OCI-LY1 (cell line): ENCODE measurements around the gene CLSTN2.

ENCODE experiments used
- H2AFZ ChIP-seq: fragments of 200-600 bp; sonication (generic), shearing (Covaris generic); 2 replicates; pipeline ENCODE4 v1.6.0; 2014; ENCODE audit warnings: antibody characterized with exemption, mild to moderate bottlenecking, low read length
- H3F3A ChIP-seq: fragments of 200-600 bp; sonication (generic), shearing (Covaris generic); 2 replicates; pipeline ENCODE4 v1.6.0; 2014; ENCODE audit warnings: mild to moderate bottlenecking, antibody characterized with exemption, low read length, moderate library complexity; ENCODE audit not compliant: insufficient read depth
- H3K27ac ChIP-seq: fragments of 200-600 bp; sonication (generic); 2 replicates; pipeline ENCODE4 v1.5.1; 2014; ENCODE audit warnings: low read length, mixed run types, mild to moderate bottlenecking, low read depth; ENCODE audit not compliant: poor library complexity, severe bottlenecking
- H3K27me3 ChIP-seq: fragments of 200-600 bp; sonication (generic); 2 replicates; pipeline ENCODE4 v1.6.0; 2014; ENCODE audit warnings: antibody characterized with exemption, mild to moderate bottlenecking, low read length, moderate library complexity; ENCODE audit not compliant: insufficient read depth
- H3K36me3 ChIP-seq: fragments of 200-600 bp; sonication (generic); 2 replicates; pipeline ENCODE4 v1.6.1; 2014; ENCODE audit warnings: mild to moderate bottlenecking, antibody characterized with exemption, low read length, moderate library complexity, mixed read lengths; ENCODE audit not compliant: insufficient read depth
- H3K4me1 ChIP-seq: fragments of 200-600 bp; sonication (generic); 2 replicates; pipeline ENCODE4 v1.5.1; 2014; ENCODE audit warnings: mild to moderate bottlenecking, low read length, moderate library complexity; ENCODE audit not compliant: insufficient read depth, severe bottlenecking
- H3K4me2 ChIP-seq: fragments of 200-600 bp; sonication (generic), shearing (Covaris generic); 2 replicates; pipeline ENCODE4 v1.6.1; 2014; ENCODE audit warnings: low read length
- H3K4me3 ChIP-seq: fragments of 200-600 bp; sonication (generic); 2 replicates; pipeline ENCODE4 v1.5.1; 2014; ENCODE audit warnings: low read length, low read depth, mild to moderate bottlenecking, mixed read lengths; ENCODE audit not compliant: poor library complexity, severe bottlenecking
- H3K79me2 ChIP-seq: fragments of 200-600 bp; shearing (Covaris generic); 2 replicates; pipeline ENCODE4 v1.6.1; 2016; ENCODE audit warnings: mixed run types, low read length, mixed read lengths; ENCODE audit not compliant: insufficient read depth
- H3K9ac ChIP-seq: fragments of 200-600 bp; sonication (generic), shearing (Covaris generic); 2 replicates; pipeline ENCODE4 v1.6.1; 2014; ENCODE audit warnings: mild to moderate bottlenecking, low read length, mixed read lengths
- H3K9me2 ChIP-seq: fragments of 200-600 bp; sonication (generic), shearing (Covaris generic); 2 replicates; pipeline ENCODE4 v1.6.1; 2014; ENCODE audit warnings: low read depth, mild to moderate bottlenecking, low read length, mixed read lengths
- H3K9me3 ChIP-seq: fragments of 200-600 bp; shearing (Covaris generic); 2 replicates; pipeline ENCODE4 v1.6.1; 2014; ENCODE audit warnings: low read length, mixed read lengths
- H4K20me1 ChIP-seq: fragments of 200-600 bp; sonication (generic), shearing (Covaris generic); 2 replicates; pipeline ENCODE4 v1.6.0; 2016; ENCODE audit warnings: mild to moderate bottlenecking, low read length; ENCODE audit not compliant: insufficient read depth
- EZH2 ChIP-seq: fragments of 200-600 bp; sonication (generic), shearing (Covaris generic); IDR thresholded peaks from 2 replicates; pipeline ENCODE4 v1.8.0; 2017; ENCODE audit warnings: borderline replicate concordance, mixed run types, mild to moderate bottlenecking, antibody characterized with exemption, low read length, moderate library complexity, mixed read lengths
- TF ChIP-seq, protein P1 (sequence below): fragments of 200-600 bp; sonication (generic), shearing (Covaris generic); IDR thresholded peaks from 2 replicates; pipeline ENCODE4 v1.5.1; 2017; ENCODE audit warnings: mild to moderate bottlenecking, antibody characterized with exemption, low read length, moderate library complexity, mixed read lengths

CLSTN2 gene

DNA sequence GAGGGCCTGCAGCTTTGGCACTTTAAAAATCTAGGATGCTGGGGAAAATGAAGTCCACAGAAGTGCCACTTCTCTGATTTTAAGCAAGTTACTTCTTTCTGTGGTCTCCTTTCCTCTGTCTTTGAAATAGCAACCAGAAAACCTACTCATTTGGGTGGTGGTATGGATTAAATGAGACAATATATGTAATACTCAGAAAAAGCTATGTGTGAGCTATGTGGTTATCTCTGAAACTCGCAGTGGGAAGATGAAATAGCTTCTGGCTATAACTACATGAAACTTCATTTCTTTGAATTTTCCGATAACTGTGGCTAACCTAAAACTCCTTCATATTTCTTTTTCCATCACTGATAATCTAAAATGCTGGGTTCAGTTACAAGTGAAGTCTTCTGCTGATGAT is 368.9 kb downstream of the CLSTN2 start:
- H3K27ac ChIP-seq = no peak overlapping the region
- H3K4me2 ChIP-seq = no peak overlapping the region
- TF ChIP-seq, protein P1, sequence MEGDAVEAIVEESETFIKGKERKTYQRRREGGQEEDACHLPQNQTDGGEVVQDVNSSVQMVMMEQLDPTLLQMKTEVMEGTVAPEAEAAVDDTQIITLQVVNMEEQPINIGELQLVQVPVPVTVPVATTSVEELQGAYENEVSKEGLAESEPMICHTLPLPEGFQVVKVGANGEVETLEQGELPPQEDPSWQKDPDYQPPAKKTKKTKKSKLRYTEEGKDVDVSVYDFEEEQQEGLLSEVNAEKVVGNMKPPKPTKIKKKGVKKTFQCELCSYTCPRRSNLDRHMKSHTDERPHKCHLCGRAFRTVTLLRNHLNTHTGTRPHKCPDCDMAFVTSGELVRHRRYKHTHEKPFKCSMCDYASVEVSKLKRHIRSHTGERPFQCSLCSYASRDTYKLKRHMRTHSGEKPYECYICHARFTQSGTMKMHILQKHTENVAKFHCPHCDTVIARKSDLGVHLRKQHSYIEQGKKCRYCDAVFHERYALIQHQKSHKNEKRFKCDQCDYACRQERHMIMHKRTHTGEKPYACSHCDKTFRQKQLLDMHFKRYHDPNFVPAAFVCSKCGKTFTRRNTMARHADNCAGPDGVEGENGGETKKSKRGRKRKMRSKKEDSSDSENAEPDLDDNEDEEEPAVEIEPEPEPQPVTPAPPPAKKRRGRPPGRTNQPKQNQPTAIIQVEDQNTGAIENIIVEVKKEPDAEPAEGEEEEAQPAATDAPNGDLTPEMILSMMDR = no peak
- TF ChIP-seq EZH2 = no peak
- no peak overlapping the region for H2AFZ ChIP-seq
- no peaks in the 10 kb centered on the region for H3K27me3 ChIP-seq
- no peaks in the 10 kb centered on the region for H4K20me1 ChIP-seq
- no peaks in the 10 kb centered on the region for H3K9me3 ChIP-seq
- no peaks in the 10 kb centered on the region for H3F3A ChIP-seq
- no peak overlapping the region for H3K4me3 ChIP-seq
- no peak overlapping the region for H3K9ac ChIP-seq
- no peaks in the 10 kb centered on the region for H3K36me3 ChIP-seq
- H3K79me2 ChIP-seq = no peaks in the 10 kb centered on the region
- H3K4me1 ChIP-seq = no peaks in the 10 kb centered on the region
- no peaks in the 10 kb centered on the region for H3K9me2 ChIP-seq

GRCh38 chr3:140308535-140308934 is 373.6 kb downstream of the CLSTN2 start:
- H3K4me2 ChIP-seq = no peak overlapping the region
- no peak for TF ChIP-seq EZH2
- TF ChIP-seq, protein P1 = no peak
- no peaks in the 10 kb centered on the region for H3K9me3 ChIP-seq
- H3K36me3 ChIP-seq = no peaks in the 10 kb centered on the region
- H3K4me3 ChIP-seq = no peak overlapping the region
- no peak overlapping the region for H3K9ac ChIP-seq
- H2AFZ ChIP-seq = no peak overlapping the region
- H3K79me2 ChIP-seq = no peaks in the 10 kb centered on the region
- no peak overlapping the region for H3K27ac ChIP-seq
- no peaks in the 10 kb centered on the region for H4K20me1 ChIP-seq
- H3K9me2 ChIP-seq = no peaks in the 10 kb centered on the region
- no peaks in the 10 kb centered on the region for H3K27me3 ChIP-seq
- H3F3A ChIP-seq = no peaks in the 10 kb centered on the region
- H3K4me1 ChIP-seq = no peaks in the 10 kb centered on the region

- H3K9me3 ChIP-seq = no peaks in the 10 kb centered on the region
- TF ChIP-seq, protein P1 = no peak
- TF ChIP-seq EZH2 = no peak
- H3K27ac ChIP-seq = no peak overlapping the region
- no peak overlapping the region for H3K9ac ChIP-seq
- H3K79me2 ChIP-seq = no peaks in the 10 kb centered on the region
- H3F3A ChIP-seq = no peaks in the 10 kb centered on the region
- H4K20me1 ChIP-seq = no peaks in the 10 kb centered on the region
- no peak overlapping the region for H2AFZ ChIP-seq
- no peak overlapping the region for H3K4me2 ChIP-seq
- H3K36me3 ChIP-seq = no peaks in the 10 kb centered on the region
- H3K9me2 ChIP-seq = no peaks in the 10 kb centered on the region
- no peaks in the 10 kb centered on the region for H3K4me1 ChIP-seq
- H3K27me3 ChIP-seq = no peaks in the 10 kb centered on the region; the same call in 1 of the 2 replicates
- no peak overlapping the region for H3K4me3 ChIP-seq
Observed at GRCh38 chr3:140311428-140311827, 376.4 kb downstream of the CLSTN2 start.
